Thymus (tissue), 14 donors: ENCODE data around the gene USP17L27. TPM values are rescaled to one million over a fixed set of nuclear protein-coding genes. Genes with fewer than 3 reads are reported as not detected.
"Not testable (repeated sequence)": the region's sequence is repeated elsewhere in the genome, so short reads cannot be mapped to it uniquely, and the experiment has no call there.

Experiments
- DNase-seq, 9 donors: peaks; one replicate each; pipeline ENCODE4 v3.0.0-alpha.2; 2013; ENCODE audit warnings: low spot score in 9 of 9, low read depth in 6 of 9, missing footprints in 1 of 9
- H3K27ac ChIP-seq, 2 donors: one replicate each; pipeline ENCODE4 v1.5.1; 2013; ENCODE audit warnings: control low read depth in 1 of 2, low read depth in 1 of 2, low read length in 1 of 2, mild to moderate bottlenecking in 1 of 2, moderate library complexity in 1 of 2
- H3K27me3 ChIP-seq, 2 donors: one replicate each; pipeline ENCODE4 v1.5.1; 2013; ENCODE audit warnings: low read length in 1 of 2; ENCODE audit not compliant: control insufficient read depth in 2 of 2, insufficient read depth in 1 of 2
- H3K36me3 ChIP-seq, 2 donors: one replicate each; pipeline ENCODE4 v1.5.1; 2013; ENCODE audit warnings: low read length in 1 of 2, mild to moderate bottlenecking in 1 of 2, moderate library complexity in 1 of 2; ENCODE audit not compliant: control insufficient read depth in 2 of 2, insufficient read depth in 2 of 2
- H3K4me1 ChIP-seq, 2 donors: one replicate each; pipeline ENCODE4 v1.5.1; 2013; ENCODE audit warnings: low read length in 2 of 2; ENCODE audit not compliant: control insufficient read depth in 2 of 2, insufficient read depth in 2 of 2
- H3K4me3 ChIP-seq, 2 donors: one replicate each; pipeline ENCODE4 v1.5.1; 2013; ENCODE audit warnings: low read length in 2 of 2, control low read depth in 1 of 2, mild to moderate bottlenecking in 1 of 2
- H3K9me3 ChIP-seq, 2 donors: one replicate each; pipeline ENCODE4 v1.5.1; 2013; ENCODE audit warnings: low read length in 1 of 2, mild to moderate bottlenecking in 1 of 2; ENCODE audit not compliant: control insufficient read depth in 2 of 2, insufficient read depth in 1 of 2
- WGBS: extraction: QIAGEN DNeasy Blood & Tissue Kit; methylation state at CpG from one replicate; pipeline ENCODE4 v1.1.7; 2013; 5-methylcytosine and 5-hydroxymethylcytosine counted together
- long read RNA-seq, 10 donors: transcript quantifications; one replicate each; lab custom pipeline, GENCODE V29; 2026
- polyA plus RNA-seq: library from polyadenylated mRNA; stranded (reverse); fragments of 200-250 nt; gene quantifications from one replicate; pipeline ENCODE4 v1.2.3, GENCODE V29; 2013
- total RNA-seq: library from RNA; stranded (reverse); fragments of 120-200 nt; gene quantifications from one replicate; pipeline ENCODE4 v1.2.4, GENCODE V29; 2013
- donor health status: healthy.

USP17L27 gene, protein sequence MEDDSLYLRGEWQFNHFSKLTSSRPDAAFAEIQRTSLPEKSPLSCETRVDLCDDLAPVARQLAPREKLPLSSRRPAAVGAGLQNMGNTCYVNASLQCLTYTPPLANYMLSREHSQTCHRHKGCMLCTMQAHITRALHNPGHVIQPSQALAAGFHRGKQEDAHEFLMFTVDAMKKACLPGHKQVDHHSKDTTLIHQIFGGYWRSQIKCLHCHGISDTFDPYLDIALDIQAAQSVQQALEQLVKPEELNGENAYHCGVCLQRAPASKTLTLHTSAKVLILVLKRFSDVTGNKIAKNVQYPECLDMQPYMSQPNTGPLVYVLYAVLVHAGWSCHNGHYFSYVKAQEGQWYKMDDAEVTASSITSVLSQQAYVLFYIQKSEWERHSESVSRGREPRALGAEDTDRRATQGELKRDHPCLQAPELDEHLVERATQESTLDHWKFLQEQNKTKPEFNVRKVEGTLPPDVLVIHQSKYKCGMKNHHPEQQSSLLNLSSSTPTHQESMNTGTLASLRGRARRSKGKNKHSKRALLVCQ
- total RNA-seq: not detected
- not detected for polyA plus RNA-seq
- long read RNA-seq, donor 1: 0 reads
- long read RNA-seq, donor 2: 0 reads
- long read RNA-seq, donor 3: 0 reads
- long read RNA-seq, donor 4: 0 reads
- long read RNA-seq, donor 5: 0 reads
- long read RNA-seq, donor 6: 0 reads
- long read RNA-seq, donor 7: 0 reads
- long read RNA-seq, donor 8: 0 reads
- long read RNA-seq, donor 9: 0 reads
- long read RNA-seq, donor 10: 0 reads

DNA sequence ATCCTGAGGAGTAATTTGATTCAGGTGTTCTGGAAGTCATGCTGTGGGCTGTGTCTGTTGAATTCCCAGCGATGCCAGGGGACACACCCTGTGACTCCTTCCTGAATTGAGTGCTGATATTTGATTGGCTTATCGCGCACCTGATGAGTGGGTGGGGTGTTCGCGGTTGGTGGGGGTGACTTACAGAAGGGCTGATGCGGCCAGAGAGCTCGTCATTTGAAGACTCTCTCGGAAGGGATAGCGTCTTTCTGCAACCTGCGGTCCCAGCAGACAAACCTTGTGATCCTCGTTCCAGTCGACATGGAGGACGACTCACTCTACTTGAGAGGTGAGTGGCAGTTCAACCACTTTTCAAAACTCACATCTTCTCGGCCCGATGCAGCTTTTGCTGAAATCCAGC lies at the start of gene USP17L27:
TSS of gene USP17L27 (plus strand) at position 301 of the 400 bp plus-strand sequence. CDS start at position 301, 0 bp downstream.
- DNase-seq, H3K4me1 ChIP-seq, H3K27ac ChIP-seq, H3K27me3 ChIP-seq, H3K9me3 ChIP-seq, H3K4me3 ChIP-seq, H3K36me3 ChIP-seq: not testable (repeated sequence)
- no CpG with 5 or more reads among the region's 15 CpGs for WGBS

DNA sequence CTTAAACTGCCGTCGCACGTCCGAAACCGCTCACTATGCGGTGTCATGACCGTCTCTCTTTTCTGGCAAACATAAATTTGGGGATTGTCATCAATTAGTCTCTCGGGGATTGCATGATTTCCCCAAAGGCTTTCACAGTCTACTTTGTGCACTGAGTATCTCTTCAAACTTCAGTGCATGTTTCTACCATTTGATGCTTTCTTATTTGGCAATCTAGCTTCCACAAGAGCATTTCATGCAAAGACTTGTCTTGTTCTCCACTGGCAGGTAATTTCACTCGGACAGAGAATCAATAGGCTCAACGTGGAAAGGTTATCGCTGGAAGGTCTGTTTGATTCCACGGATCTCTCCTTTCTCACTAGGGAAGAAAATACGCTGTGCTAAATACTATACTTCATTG lies 19.8 kb upstream of the USP17L27 start:
- not testable (repeated sequence) for DNase-seq, H3K27me3 ChIP-seq, H3K36me3 ChIP-seq, H3K4me3 ChIP-seq, H3K4me1 ChIP-seq, H3K27ac ChIP-seq, H3K9me3 ChIP-seq
- WGBS: 94% methylated on average over 1 of the region's 13 CpGs

DNA sequence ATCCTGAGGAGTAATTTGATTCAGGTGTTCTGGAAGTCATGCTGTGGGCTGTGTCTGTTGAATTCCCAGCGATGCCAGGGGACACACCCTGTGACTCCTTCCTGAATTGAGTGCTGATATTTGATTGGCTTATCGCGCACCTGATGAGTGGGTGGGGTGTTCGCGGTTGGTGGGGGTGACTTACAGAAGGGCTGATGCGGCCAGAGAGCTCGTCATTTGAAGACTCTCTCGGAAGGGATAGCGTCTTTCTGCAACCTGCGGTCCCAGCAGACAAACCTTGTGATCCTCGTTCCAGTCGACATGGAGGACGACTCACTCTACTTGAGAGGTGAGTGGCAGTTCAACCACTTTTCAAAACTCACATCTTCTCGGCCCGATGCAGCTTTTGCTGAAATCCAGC lies 19.1 kb upstream of the USP17L27 start, which contains the start of gene USP17L24:
TSS of gene USP17L24 (plus strand) at position 301 of the 400 bp plus-strand sequence. CDS start at position 301, 0 bp downstream.
- not testable (repeated sequence) for H3K4me1 ChIP-seq, H3K4me3 ChIP-seq, H3K27ac ChIP-seq, H3K27me3 ChIP-seq, H3K9me3 ChIP-seq, H3K36me3 ChIP-seq, DNase-seq
- no CpG with 5 or more reads among the region's 15 CpGs for WGBS

DNA sequence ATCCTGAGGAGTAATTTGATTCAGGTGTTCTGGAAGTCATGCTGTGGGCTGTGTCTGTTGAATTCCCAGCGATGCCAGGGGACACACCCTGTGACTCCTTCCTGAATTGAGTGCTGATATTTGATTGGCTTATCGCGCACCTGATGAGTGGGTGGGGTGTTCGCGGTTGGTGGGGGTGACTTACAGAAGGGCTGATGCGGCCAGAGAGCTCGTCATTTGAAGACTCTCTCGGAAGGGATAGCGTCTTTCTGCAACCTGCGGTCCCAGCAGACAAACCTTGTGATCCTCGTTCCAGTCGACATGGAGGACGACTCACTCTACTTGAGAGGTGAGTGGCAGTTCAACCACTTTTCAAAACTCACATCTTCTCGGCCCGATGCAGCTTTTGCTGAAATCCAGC lies 14.3 kb upstream of the USP17L27 start, which contains the start of gene USP17L25:
TSS of gene USP17L25 (plus strand) at position 301 of the 400 bp plus-strand sequence. CDS start at position 301, 0 bp downstream.
- WGBS: no CpG with 5 or more reads among the region's 15 CpGs
- not testable (repeated sequence) for H3K36me3 ChIP-seq, DNase-seq

DNA sequence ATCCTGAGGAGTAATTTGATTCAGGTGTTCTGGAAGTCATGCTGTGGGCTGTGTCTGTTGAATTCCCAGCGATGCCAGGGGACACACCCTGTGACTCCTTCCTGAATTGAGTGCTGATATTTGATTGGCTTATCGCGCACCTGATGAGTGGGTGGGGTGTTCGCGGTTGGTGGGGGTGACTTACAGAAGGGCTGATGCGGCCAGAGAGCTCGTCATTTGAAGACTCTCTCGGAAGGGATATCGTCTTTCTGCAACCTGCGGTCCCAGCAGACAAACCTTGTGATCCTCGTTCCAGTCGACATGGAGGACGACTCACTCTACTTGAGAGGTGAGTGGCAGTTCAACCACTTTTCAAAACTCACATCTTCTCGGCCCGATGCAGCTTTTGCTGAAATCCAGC lies 9.6 kb upstream of the USP17L27 start, which contains the start of gene USP17L26:
TSS of gene USP17L26 (plus strand) at position 301 of the 400 bp plus-strand sequence. CDS start at position 301, 0 bp downstream.
- H3K4me1 ChIP-seq, H3K27ac ChIP-seq, H3K27me3 ChIP-seq, H3K36me3 ChIP-seq, H3K9me3 ChIP-seq, H3K4me3 ChIP-seq, DNase-seq: not testable (repeated sequence)
- no CpG with 5 or more reads among the region's 15 CpGs for WGBS

More for the DNA sequence above, 14.3 kb upstream of the USP17L27 start, which contains the start of gene USP17L25:
- H3K27me3 ChIP-seq, H3K4me1 ChIP-seq, H3K9me3 ChIP-seq, H3K4me3 ChIP-seq, H3K27ac ChIP-seq: not testable (repeated sequence)

DNA sequence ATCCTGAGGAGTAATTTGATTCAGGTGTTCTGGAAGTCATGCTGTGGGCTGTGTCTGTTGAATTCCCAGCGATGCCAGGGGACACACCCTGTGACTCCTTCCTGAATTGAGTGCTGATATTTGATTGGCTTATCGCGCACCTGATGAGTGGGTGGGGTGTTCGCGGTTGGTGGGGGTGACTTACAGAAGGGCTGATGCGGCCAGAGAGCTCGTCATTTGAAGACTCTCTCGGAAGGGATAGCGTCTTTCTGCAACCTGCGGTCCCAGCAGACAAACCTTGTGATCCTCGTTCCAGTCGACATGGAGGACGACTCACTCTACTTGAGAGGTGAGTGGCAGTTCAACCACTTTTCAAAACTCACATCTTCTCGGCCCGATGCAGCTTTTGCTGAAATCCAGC lies 4.8 kb upstream of the USP17L27 start, which contains the start of gene USP17L5:
TSS of gene USP17L5 (plus strand) at position 301 of the 400 bp plus-strand sequence. CDS start at position 301, 0 bp downstream.
- not testable (repeated sequence) for H3K4me1 ChIP-seq, H3K27ac ChIP-seq, H3K27me3 ChIP-seq, DNase-seq, H3K36me3 ChIP-seq, H3K9me3 ChIP-seq, H3K4me3 ChIP-seq
- WGBS: no CpG with 5 or more reads among the region's 15 CpGs

DNA sequence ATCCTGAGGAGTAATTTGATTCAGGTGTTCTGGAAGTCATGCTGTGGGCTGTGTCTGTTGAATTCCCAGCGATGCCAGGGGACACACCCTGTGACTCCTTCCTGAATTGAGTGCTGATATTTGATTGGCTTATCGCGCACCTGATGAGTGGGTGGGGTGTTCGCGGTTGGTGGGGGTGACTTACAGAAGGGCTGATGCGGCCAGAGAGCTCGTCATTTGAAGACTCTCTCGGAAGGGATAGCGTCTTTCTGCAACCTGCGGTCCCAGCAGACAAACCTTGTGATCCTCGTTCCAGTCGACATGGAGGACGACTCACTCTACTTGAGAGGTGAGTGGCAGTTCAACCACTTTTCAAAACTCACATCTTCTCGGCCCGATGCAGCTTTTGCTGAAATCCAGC lies 4.6 kb downstream of the USP17L27 start, which contains the start of gene USP17L28:
TSS of gene USP17L28 (plus strand) at position 301 of the 400 bp plus-strand sequence. CDS start at position 301, 0 bp downstream.
- not testable (repeated sequence) for H3K27me3 ChIP-seq, H3K4me3 ChIP-seq, H3K27ac ChIP-seq, H3K9me3 ChIP-seq, DNase-seq, H3K4me1 ChIP-seq, H3K36me3 ChIP-seq
- no CpG with 5 or more reads among the region's 15 CpGs for WGBS

DNA sequence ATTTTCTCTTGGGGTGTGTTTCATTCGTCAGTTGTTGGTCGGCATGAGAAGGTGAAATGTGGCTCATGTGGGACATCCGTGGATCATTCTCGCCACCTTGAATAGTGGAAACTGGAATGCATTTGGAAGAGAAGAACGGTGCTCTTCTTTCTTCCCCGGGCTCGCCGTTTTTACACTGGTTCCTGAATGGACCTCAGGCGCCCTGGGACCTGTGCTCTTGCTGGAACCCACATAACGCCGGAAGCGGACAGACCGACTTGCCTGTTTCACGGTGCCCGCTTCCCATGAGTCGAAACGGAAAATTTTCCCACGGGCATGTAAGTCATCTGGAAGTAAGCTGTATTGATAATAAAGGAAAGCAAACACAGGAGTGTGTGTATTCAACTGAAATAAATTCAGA lies 6.9 kb downstream of the USP17L27 start:
- H3K27me3 ChIP-seq, H3K27ac ChIP-seq, H3K4me3 ChIP-seq, H3K9me3 ChIP-seq, H3K36me3 ChIP-seq, DNase-seq, H3K4me1 ChIP-seq: not testable (repeated sequence)
- 98% methylated on average over 13 of the region's 18 CpGs for WGBS

DNA sequence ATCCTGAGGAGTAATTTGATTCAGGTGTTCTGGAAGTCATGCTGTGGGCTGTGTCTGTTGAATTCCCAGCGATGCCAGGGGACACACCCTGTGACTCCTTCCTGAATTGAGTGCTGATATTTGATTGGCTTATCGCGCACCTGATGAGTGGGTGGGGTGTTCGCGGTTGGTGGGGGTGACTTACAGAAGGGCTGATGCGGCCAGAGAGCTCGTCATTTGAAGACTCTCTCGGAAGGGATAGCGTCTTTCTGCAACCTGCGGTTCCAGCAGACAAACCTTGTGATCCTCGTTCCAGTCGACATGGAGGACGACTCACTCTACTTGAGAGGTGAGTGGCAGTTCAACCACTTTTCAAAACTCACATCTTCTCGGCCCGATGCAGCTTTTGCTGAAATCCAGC lies 9.4 kb downstream of the USP17L27 start, which contains the start of gene USP17L29:
TSS of gene USP17L29 (plus strand) at position 301 of the 400 bp plus-strand sequence. CDS start at position 301, 0 bp downstream.
- not testable (repeated sequence) for H3K4me3 ChIP-seq, H3K36me3 ChIP-seq, H3K4me1 ChIP-seq, H3K9me3 ChIP-seq, H3K27me3 ChIP-seq, DNase-seq, H3K27ac ChIP-seq
- no CpG with 5 or more reads among the region's 15 CpGs for WGBS
